GM12878 (cell line): ENCODE measurements around the gene BATF. TPM values are rescaled to one million over a fixed set of nuclear protein-coding genes. Genes with fewer than 3 reads are reported as not detected.

Experiments used
- BMI1 ChIP-seq: fragments of 450-650 bp; IDR thresholded peaks from 2 replicates; pipeline ENCODE4 v1.6.1; 2016; ENCODE audit warnings: mild to moderate bottlenecking, moderate library complexity, borderline replicate concordance
- CBX3 ChIP-seq: fragments of 200-600 bp; sonication (generic); IDR thresholded peaks from 2 replicates; pipeline ENCODE4 v1.6.1; 2016; ENCODE audit warnings: low read depth, borderline replicate concordance
- GATAD2B ChIP-seq: fragments of 450-650 bp; conservative IDR thresholded peaks from 2 replicates; pipeline ENCODE4 v1.6.1; 2017; ENCODE audit warnings: low read depth, mild to moderate bottlenecking, moderate library complexity
- SMARCA5 ChIP-seq: fragments of 450-650 bp; IDR thresholded peaks from 2 replicates; pipeline ENCODE4 v1.6.1; 2017; ENCODE audit warnings: mild to moderate bottlenecking
- SRF ChIP-seq, 2 experiments: IDR thresholded peaks; 2 replicates each; pipeline ENCODE4 v1.6.1; 2011; ENCODE audit warnings: low read depth in 2 of 2, low read length in 2 of 2, mild to moderate bottlenecking in 1 of 2, moderate library complexity in 1 of 2
- polyA plus RNA-seq, 11 experiments: library from polyadenylated mRNA; depleted of rRNA in 4 of 11; unstranded in 6 of 11; stranded (reverse) in 5 of 11; fragments of >200 nt; fragmentation: Nextera tagmentation in 4 of 11; fragmentation: Illumina TruSeq in 1 of 11; extraction: Ambion mirVana in 4 of 11; extraction: Trizol in 1 of 11; gene quantifications; 1 replicate in 1 of 11; 2 replicates in 10 of 11; pipeline versions ENCODE4 v1.2.1 to v1.2.3, GENCODE V29; 2011 to 2016; ENCODE audit warnings: inconsistent platforms in 2 of 11, missing spikeins in 2 of 11, low read depth in 1 of 11
- total RNA-seq, 4 experiments: library from RNA; depleted of rRNA in 3 of 4; stranded (reverse); fragments of >200 nt in 3 of 4; fragmentation: Illumina TruSeq in 1 of 4; extraction: Trizol in 1 of 4; gene quantifications; 2 replicates each; pipeline versions ENCODE4 v1.2.1 to v1.2.3, GENCODE V29; 2013 to 2021
- TF ChIP-seq, protein P1 (sequence below): fragments of 450-650 bp; formaldehyde crosslinking; IDR thresholded peaks from 2 replicates; pipeline ENCODE4 v1.4.0; 2020; ENCODE audit warnings: mild to moderate bottlenecking, moderate library complexity
- TF ChIP-seq, protein P2 (sequence below): IDR thresholded peaks from 2 replicates; pipeline ENCODE4 v1.6.1; 2012; ENCODE audit warnings: mild to moderate bottlenecking, low read depth, low read length
- TF ChIP-seq, protein P3 (sequence below): fragments of 450-650 bp; IDR thresholded peaks from 2 replicates; pipeline ENCODE4 v1.6.1; 2016; ENCODE audit warnings: mild to moderate bottlenecking

The BATF gene
- total and polyA plus RNA-seq, 10 of the 15 experiments (the other 5 are each of a cell fraction or from before 2014, with no cell fraction given): 10.0 to 154 (median 103) TPM

DNA sequence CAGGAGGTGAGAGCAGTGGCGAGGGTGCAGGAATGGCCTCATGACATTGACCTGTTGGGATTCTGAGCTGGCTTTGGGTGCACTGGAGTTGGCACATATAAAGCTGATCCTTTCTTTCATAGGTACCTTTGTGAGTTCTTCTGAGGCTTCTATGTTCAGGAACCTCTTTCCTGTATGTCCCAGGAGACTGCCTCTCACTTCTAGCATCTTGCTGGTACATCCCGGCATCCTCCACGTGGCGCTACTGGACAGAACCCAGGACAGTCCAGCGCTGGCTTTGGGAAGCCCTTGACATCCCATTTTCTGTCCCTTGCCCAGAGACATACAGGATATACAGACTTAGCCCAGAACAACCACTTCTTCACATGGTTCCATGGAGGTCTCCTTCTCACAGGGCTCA lies 44.4 kb upstream of the BATF start (continued):
- TF ChIP-seq, protein P1, sequence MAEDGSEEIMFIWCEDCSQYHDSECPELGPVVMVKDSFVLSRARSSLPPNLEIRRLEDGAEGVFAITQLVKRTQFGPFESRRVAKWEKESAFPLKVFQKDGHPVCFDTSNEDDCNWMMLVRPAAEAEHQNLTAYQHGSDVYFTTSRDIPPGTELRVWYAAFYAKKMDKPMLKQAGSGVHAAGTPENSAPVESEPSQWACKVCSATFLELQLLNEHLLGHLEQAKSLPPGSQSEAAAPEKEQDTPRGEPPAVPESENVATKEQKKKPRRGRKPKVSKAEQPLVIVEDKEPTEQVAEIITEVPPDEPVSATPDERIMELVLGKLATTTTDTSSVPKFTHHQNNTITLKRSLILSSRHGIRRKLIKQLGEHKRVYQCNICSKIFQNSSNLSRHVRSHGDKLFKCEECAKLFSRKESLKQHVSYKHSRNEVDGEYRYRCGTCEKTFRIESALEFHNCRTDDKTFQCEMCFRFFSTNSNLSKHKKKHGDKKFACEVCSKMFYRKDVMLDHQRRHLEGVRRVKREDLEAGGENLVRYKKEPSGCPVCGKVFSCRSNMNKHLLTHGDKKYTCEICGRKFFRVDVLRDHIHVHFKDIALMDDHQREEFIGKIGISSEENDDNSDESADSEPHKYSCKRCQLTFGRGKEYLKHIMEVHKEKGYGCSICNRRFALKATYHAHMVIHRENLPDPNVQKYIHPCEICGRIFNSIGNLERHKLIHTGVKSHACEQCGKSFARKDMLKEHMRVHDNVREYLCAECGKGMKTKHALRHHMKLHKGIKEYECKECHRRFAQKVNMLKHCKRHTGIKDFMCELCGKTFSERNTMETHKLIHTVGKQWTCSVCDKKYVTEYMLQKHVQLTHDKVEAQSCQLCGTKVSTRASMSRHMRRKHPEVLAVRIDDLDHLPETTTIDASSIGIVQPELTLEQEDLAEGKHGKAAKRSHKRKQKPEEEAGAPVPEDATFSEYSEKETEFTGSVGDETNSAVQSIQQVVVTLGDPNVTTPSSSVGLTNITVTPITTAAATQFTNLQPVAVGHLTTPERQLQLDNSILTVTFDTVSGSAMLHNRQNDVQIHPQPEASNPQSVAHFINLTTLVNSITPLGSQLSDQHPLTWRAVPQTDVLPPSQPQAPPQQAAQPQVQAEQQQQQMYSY: no peak
- TF ChIP-seq, protein P2, sequence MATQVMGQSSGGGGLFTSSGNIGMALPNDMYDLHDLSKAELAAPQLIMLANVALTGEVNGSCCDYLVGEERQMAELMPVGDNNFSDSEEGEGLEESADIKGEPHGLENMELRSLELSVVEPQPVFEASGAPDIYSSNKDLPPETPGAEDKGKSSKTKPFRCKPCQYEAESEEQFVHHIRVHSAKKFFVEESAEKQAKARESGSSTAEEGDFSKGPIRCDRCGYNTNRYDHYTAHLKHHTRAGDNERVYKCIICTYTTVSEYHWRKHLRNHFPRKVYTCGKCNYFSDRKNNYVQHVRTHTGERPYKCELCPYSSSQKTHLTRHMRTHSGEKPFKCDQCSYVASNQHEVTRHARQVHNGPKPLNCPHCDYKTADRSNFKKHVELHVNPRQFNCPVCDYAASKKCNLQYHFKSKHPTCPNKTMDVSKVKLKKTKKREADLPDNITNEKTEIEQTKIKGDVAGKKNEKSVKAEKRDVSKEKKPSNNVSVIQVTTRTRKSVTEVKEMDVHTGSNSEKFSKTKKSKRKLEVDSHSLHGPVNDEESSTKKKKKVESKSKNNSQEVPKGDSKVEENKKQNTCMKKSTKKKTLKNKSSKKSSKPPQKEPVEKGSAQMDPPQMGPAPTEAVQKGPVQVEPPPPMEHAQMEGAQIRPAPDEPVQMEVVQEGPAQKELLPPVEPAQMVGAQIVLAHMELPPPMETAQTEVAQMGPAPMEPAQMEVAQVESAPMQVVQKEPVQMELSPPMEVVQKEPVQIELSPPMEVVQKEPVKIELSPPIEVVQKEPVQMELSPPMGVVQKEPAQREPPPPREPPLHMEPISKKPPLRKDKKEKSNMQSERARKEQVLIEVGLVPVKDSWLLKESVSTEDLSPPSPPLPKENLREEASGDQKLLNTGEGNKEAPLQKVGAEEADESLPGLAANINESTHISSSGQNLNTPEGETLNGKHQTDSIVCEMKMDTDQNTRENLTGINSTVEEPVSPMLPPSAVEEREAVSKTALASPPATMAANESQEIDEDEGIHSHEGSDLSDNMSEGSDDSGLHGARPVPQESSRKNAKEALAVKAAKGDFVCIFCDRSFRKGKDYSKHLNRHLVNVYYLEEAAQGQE: no peak
- TF ChIP-seq BMI1 (no peak), SRF (IDR thresholded peaks at IDR 0.05; ENCODE audit: low read depth in 2 of 2, low read length in 2 of 2) (no peak), CBX3 (no peak), GATAD2B (no peak), SMARCA5 (no peak)
- TF ChIP-seq, protein P3, sequence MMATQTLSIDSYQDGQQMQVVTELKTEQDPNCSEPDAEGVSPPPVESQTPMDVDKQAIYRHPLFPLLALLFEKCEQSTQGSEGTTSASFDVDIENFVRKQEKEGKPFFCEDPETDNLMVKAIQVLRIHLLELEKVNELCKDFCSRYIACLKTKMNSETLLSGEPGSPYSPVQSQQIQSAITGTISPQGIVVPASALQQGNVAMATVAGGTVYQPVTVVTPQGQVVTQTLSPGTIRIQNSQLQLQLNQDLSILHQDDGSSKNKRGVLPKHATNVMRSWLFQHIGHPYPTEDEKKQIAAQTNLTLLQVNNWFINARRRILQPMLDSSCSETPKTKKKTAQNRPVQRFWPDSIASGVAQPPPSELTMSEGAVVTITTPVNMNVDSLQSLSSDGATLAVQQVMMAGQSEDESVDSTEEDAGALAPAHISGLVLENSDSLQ: no peak
